Activated CD4-positive, alpha-beta T cell treated with anti-CD3 and anti-CD28 coated beads for 36 hours (primary cell): ENCODE measurements around the gene KRT20. TPM values are rescaled to one million over a fixed set of nuclear protein-coding genes. Genes with fewer than 3 reads are reported as not detected.
"Not testable (repeated sequence)": the region's sequence is repeated elsewhere in the genome, so short reads cannot be mapped to it uniquely, and the experiment has no call there.

ENCODE experiments used
- ATAC-seq: fragments of 200-7000 bp; cut with Tn5 transposase; one replicate; pipeline ENCODE4 v1.10.0; 2021; ENCODE audit warnings: mild to moderate bottlenecking, moderate library complexity
- CTCF ChIA-PET: fragments of 350-600 bp; sonication (Branson Sonifier 250); formaldehyde crosslinking; loops from one replicate; lab custom pipeline; 2021; ENCODE audit warnings: antibody characterized with exemption; lab: Charles Lee
- POLR2A ChIA-PET: fragments of 350-600 bp; sonication (Branson Sonifier 250); formaldehyde crosslinking; loops from one replicate; lab custom pipeline; 2021; ENCODE audit warnings: antibody characterized with exemption, inconsistent platforms; lab: Charles Lee
- DNase-seq: peaks from one replicate; pipeline ENCODE4 v3.0.0-alpha.2; 2020
- H3K27ac Mint-ChIP-seq: one replicate; pipeline ENCODE4 v1.8.0; 2021; ENCODE audit warnings: mixed read lengths
- H3K27me3 Mint-ChIP-seq: one replicate; pipeline ENCODE4 v1.8.0; 2021; ENCODE audit warnings: mixed read lengths
- H3K36me3 Mint-ChIP-seq: one replicate; pipeline ENCODE4 v1.8.0; 2021; ENCODE audit warnings: low read depth, mixed read lengths
- H3K4me1 Mint-ChIP-seq: one replicate; pipeline ENCODE4 v1.8.0; 2021; ENCODE audit warnings: mixed read lengths
- H3K4me3 Mint-ChIP-seq: one replicate; pipeline ENCODE4 v1.8.0; 2021; ENCODE audit warnings: mild to moderate bottlenecking, moderate library complexity, mixed read lengths
- H3K9me3 Mint-ChIP-seq: one replicate; pipeline ENCODE4 v1.8.0; 2021; ENCODE audit warnings: low read depth, mixed read lengths
- intact Hi-C, 2 experiments: fragments of 100-400 bp; cut with DNase I in 1 of 2; cut with micrococcal nuclease in 1 of 2; formaldehyde crosslinking; loops; one replicate each; pipeline versions ENCODE4 v1.14.2 to v1.15.1; 2022 to 2024; cut with DNase I, micrococcal nuclease
- total RNA-seq, 2 experiments: library from RNA; stranded (reverse); gene quantifications; one replicate each; pipeline ENCODE4 v1.2.3, GENCODE V29; 2021

The KRT20 gene, protein sequence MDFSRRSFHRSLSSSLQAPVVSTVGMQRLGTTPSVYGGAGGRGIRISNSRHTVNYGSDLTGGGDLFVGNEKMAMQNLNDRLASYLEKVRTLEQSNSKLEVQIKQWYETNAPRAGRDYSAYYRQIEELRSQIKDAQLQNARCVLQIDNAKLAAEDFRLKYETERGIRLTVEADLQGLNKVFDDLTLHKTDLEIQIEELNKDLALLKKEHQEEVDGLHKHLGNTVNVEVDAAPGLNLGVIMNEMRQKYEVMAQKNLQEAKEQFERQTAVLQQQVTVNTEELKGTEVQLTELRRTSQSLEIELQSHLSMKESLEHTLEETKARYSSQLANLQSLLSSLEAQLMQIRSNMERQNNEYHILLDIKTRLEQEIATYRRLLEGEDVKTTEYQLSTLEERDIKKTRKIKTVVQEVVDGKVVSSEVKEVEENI
- not detected for total RNA-seq

DNA sequence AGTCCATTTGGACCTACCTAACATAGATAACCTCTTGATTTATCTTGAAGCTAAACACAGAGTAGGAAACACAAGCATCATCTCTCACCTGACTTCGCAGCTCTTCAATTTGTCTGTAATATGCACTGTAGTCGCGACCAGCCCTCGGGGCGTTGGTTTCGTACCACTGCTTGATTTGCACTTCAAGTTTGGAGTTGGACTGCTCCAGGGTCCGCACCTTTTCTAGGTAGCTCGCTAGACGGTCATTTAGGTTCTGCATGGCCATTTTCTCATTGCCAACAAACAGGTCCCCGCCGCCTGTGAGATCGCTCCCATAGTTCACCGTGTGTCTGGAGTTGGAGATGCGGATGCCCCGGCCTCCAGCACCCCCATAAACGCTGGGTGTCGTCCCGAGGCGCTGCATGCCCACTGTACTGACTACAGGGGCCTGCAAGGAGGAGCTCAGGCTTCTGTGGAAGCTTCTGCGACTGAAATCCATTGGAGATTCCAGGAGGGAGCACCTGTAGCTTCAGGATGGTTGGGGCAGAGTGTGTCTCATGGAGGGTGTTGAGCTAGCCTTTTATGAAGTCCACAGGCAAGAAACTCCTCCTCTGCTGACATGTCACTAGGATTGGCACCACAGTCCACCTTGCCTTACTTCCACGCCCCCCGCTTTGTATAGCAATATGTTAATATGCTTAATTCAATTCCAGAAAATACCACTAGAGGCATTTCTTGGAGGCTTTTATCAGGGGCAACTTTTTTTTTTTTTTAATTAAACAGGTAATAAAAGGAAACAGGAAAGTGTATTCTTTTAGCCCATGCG is at the start of gene KRT20:
TSS of gene KRT20 (minus strand) at position 535 of the 805 bp plus-strand sequence. CDS start at position 478, 57 bp downstream.
- CTCF ChIA-PET = interaction anchor here (0.6 to 1.2 kb wide), 6 partner anchors 9 to 665 kb away, joined by 3 to 4 read pairs (median 3); partner anchors contain the start of gene KRTAP1-4
- Mint-ChIP-seq H3K9me3 (no peaks in the 10 kb centered on the region), H3K27me3 (peaks cover 19% of the 10 kb centered on the region), H3K4me3 (no peak within 1 kb of the TSS), H3K27ac (no peak within 1 kb of the TSS), H3K36me3 (no peaks in the 10 kb centered on the region), H3K4me1 (no peaks in the 10 kb centered on the region)
- ATAC-seq (no peak), DNase-seq (no peak)
- intact Hi-C loops = no loop called here
- POLR2A ChIA-PET = no interaction called here

DNA sequence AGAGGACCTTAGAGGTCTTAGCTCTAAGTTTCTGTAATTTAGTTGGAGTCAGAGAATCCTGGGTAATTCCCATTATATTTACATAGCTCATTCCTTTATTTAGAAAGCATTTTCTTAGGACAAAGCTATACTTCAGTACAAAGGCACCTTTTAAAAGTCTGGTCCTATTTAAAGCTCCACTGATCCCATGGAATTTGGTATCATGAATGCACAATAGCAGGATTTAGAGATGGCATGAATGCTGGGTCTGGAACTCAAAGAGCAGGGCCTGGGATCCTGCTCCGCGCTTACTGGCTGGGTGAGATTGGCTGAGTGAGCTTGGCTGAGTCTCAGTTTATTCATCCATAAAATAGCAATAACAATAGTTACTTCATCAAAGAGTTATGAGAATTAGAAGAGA is 47.6 kb upstream of the KRT20 start:
- no peaks in the 10 kb centered on the region for H3K36me3 Mint-ChIP-seq
- no peak overlapping the region for H3K4me3 Mint-ChIP-seq
- POLR2A ChIA-PET = no interaction called here
- no peaks in the 10 kb centered on the region for H3K9me3 Mint-ChIP-seq
- peaks cover 15% of the 10 kb centered on the region for H3K27me3 Mint-ChIP-seq
- DNase-seq (no peak), ATAC-seq (no peak)
- intact Hi-C loops = no loop called here
- no peak overlapping the region for H3K27ac Mint-ChIP-seq
- peaks cover 3% of the 10 kb centered on the region for H3K4me1 Mint-ChIP-seq
- CTCF ChIA-PET = no interaction called here

DNA sequence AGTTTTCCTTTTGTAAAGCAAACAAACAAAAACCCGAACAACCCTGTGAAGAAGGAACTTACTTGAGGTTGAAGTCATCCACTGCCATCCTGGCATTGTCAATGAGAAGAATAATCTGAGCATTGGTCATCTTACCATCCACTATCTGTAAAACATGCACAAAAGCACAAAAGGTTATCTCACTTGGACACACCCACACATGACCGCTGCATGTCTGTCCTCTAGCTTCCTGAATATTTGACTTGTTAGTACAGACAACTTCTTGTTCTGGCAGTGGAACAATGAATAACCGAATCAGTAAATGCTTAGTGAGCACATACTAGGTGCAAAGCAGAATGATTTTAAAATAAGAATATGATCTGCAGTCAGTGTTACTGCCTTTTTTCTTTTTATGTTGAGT is 46.3 kb upstream of the KRT20 start:
- CTCF ChIA-PET = no interaction called here
- DNase-seq (no peak), ATAC-seq (no peak)
- H3K4me1 Mint-ChIP-seq = no peaks in the 10 kb centered on the region
- no peak overlapping the region for H3K27ac Mint-ChIP-seq
- H3K36me3 Mint-ChIP-seq = no peaks in the 10 kb centered on the region
- H3K27me3 Mint-ChIP-seq = peaks cover 22% of the 10 kb centered on the region
- H3K4me3 Mint-ChIP-seq = no peak overlapping the region
- POLR2A ChIA-PET = no interaction called here
- H3K9me3 Mint-ChIP-seq = no peaks in the 10 kb centered on the region
- intact Hi-C loops = no loop called here

DNA sequence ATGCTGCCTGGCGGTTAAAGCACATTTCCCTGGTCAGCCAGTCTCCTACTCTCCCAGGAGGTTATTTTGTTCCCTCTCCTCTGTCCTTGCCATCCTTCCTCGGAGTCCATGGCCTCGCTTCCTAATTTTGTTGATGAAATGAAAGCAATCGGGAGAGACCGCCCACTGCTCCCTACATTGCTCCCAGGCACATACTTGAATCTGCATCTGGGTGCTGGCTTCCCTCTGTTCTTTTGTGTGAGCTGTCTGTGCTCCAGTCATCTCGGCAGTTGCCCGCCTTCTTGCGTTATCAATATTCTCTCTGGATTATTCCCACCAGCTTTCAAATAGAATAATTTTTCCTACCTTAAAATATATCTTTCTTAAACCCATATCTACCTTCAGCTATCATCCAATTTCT is 41.3 kb upstream of the KRT20 start:
- H3K36me3 Mint-ChIP-seq = no peaks in the 10 kb centered on the region
- intact Hi-C loops = no loop called here
- POLR2A ChIA-PET = interaction anchor here (0.6 kb wide), 1 partner anchor 542 kb away, joined by 7 read pairs; no protein-coding TSS in a partner anchor
- peaks cover 17% of the 10 kb centered on the region for H3K27me3 Mint-ChIP-seq
- H3K9me3 Mint-ChIP-seq = no peaks in the 10 kb centered on the region
- CTCF ChIA-PET = interaction anchor here (0.6 kb wide), 1 partner anchor 31 kb away, joined by 3 read pairs; no protein-coding TSS in a partner anchor
- H3K27ac Mint-ChIP-seq = no peak overlapping the region
- no peak overlapping the region for H3K4me3 Mint-ChIP-seq
- no peak for DNase-seq
- peaks cover 3% of the 10 kb centered on the region for H3K4me1 Mint-ChIP-seq
- ATAC-seq = no peak

DNA sequence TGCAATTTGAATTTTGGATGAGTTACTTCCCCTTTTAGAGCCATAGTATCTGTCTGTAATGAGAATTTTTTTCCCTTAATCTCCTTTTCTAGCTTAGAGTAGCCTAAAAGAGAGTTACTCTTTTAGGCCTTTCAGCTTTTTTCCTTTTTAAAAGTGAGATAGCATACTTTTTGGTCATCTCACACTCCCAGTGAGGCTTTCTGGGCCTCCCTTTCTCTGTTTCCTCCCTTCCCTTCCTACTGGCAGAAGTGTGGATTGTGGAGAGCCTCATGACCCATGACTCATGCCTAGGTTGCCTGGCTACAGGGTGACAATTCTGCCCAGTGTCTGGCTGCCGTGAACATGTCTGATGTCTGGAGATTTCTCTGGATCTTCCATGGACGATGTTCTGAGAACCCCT is 37.2 kb upstream of the KRT20 start:
- intact Hi-C loops = no loop called here
- ATAC-seq = no peak
- Mint-ChIP-seq H3K9me3 (no peaks in the 10 kb centered on the region), H3K36me3 (no peaks in the 10 kb centered on the region), H3K4me3 (no peak overlapping the region), H3K27me3 (peaks cover 20% of the 10 kb centered on the region), H3K27ac (no peak overlapping the region), H3K4me1 (peaks cover 9% of the 10 kb centered on the region)
- ChIA-PET CTCF (interaction anchor here (0.6 kb wide), 1 partner anchor 213 kb away, joined by 3 read pairs; no protein-coding TSS in a partner anchor), POLR2A (no interaction called here)
- no peak for DNase-seq

DNA sequence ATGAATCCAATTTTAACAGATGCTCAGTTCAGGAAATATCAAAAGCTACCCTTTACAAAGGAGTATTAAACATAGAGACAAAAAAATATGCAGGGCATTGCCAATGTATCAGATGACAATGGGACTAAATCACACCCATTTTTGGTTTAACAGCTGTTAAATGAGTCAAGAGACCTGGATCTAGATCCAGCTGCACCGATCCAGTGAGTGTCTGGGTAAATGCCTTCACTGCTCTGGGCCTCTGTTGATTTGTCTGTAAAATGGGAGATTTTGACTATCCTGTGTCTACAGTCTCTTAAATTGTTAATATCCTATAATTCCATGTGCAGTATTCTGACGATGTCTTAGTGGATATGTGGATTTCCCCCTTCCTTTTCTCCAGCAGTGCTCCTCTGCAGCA is 36.0 kb upstream of the KRT20 start:
- H3K27ac Mint-ChIP-seq = no peak overlapping the region
- H3K9me3 Mint-ChIP-seq = no peaks in the 10 kb centered on the region
- ATAC-seq = no peak
- ChIA-PET POLR2A (no interaction called here), CTCF (no interaction called here)
- H3K36me3 Mint-ChIP-seq = no peaks in the 10 kb centered on the region
- peaks cover 11% of the 10 kb centered on the region for H3K27me3 Mint-ChIP-seq
- no peak for DNase-seq
- no peak overlapping the region for H3K4me3 Mint-ChIP-seq
- intact Hi-C loops = no loop called here
- peaks cover 9% of the 10 kb centered on the region for H3K4me1 Mint-ChIP-seq

DNA sequence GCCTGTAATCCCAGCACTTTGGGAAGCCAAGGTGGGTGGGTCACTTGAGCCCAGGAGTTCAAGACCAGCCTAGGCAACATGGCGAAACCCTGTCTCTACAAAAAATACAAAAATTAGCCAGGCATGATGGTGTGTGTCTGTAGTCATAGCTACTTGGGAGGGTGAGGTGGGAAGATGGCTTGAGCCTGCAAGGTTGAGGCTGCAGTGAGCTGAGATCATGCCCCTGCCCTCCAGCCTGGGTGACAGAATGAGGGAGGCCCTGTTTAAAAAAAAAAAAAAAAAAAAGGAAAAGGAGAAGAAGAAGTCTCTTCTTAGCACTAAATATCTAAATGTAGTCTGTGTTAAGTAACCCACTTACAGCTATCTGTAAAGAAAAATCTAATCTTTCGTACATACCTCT is 32.1 kb upstream of the KRT20 start:
- POLR2A ChIA-PET, DNase-seq, H3K9me3 Mint-ChIP-seq, H3K27ac Mint-ChIP-seq, intact Hi-C loops, H3K4me3 Mint-ChIP-seq, H3K36me3 Mint-ChIP-seq, ATAC-seq: not testable (repeated sequence)
- Mint-ChIP-seq H3K27me3 (peaks cover 16% of the 10 kb centered on the region), H3K4me1 (peaks cover 16% of the 10 kb centered on the region)
- CTCF ChIA-PET = interaction anchor here (0.7 to 1.5 kb wide), 2 partner anchors 7 to 415 kb away, joined by 4 read pairs; no protein-coding TSS in a partner anchor

DNA sequence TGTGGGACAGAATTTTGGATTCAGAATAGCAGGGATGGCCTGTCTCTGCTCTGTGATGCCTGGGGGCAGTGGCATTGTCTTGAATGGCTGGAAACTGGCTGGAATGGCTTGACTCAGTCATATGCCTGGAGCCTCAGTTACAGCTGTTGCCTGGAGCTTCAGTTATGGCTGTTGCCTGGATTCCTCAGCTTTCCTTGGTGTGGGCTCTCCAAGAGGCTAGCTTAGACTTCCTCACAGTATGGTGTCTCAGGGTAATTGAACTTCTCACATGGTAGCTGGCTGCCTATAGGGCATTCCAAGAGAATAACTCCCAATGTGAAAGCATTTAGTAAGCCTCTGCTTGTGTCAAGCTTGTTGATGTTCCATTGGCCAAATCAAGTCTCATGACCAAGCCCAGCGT is 31.3 kb upstream of the KRT20 start:
- CTCF ChIA-PET = interaction anchor here (0.6 to 1.5 kb wide), 5 partner anchors 8 to 1282 kb away, joined by 3 to 5 read pairs (median 4); no protein-coding TSS in a partner anchor
- no peaks in the 10 kb centered on the region for H3K9me3 Mint-ChIP-seq
- H3K4me3 Mint-ChIP-seq = no peak overlapping the region
- POLR2A ChIA-PET = no interaction called here
- DNase-seq (no peak), ATAC-seq (no peak)
- H3K36me3 Mint-ChIP-seq = no peaks in the 10 kb centered on the region
- H3K27ac Mint-ChIP-seq = no peak overlapping the region
- intact Hi-C loops = no loop called here
- H3K27me3 Mint-ChIP-seq = peaks cover 16% of the 10 kb centered on the region
- H3K4me1 Mint-ChIP-seq = peaks cover 12% of the 10 kb centered on the region

DNA sequence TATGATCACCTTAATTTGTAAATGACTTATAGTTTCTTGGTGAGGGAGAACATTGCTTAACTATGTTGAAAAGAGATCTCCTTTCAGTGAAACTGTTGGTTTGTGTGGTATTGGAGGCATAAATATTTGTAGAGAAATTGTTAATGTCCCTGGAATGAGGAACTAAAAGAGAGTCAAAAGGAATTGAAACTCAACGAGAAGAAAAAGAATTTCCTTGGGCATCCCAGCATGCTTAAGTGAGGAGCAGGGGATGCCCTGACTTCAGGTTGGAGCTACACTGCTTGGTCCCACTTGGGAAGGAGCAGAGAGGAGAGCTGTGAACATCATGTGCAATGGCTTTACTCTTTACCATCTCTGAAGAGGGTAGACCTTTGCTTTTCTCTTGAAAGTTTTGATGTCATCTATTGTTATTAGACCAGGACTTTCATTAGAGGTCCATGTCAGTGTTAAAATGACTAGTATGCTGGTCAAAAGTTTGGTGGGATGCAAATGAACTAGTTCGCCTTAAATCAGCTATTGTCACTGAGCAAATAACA is 30.7 kb upstream of the KRT20 start:
- H3K27me3 Mint-ChIP-seq = peaks cover 18% of the 10 kb centered on the region
- no peak overlapping the region for H3K4me3 Mint-ChIP-seq
- POLR2A ChIA-PET = no interaction called here
- H3K9me3 Mint-ChIP-seq = no peaks in the 10 kb centered on the region
- peaks cover 7% of the 10 kb centered on the region for H3K4me1 Mint-ChIP-seq
- DNase-seq = no peak
- no peaks in the 10 kb centered on the region for H3K36me3 Mint-ChIP-seq
- H3K27ac Mint-ChIP-seq = peak overlapping the region; percentile 9
- intact Hi-C loops = loop anchor here in 1 of 2 experiments (1.0 kb wide), 1 partner anchor 354 kb away; no protein-coding TSS in a partner anchor
- no peak for ATAC-seq
- CTCF ChIA-PET = interaction anchor here (0.6 to 2.0 kb wide), 7 partner anchors 9 to 1281 kb away, joined by 3 to 8 read pairs (median 4); no protein-coding TSS in a partner anchor

DNA sequence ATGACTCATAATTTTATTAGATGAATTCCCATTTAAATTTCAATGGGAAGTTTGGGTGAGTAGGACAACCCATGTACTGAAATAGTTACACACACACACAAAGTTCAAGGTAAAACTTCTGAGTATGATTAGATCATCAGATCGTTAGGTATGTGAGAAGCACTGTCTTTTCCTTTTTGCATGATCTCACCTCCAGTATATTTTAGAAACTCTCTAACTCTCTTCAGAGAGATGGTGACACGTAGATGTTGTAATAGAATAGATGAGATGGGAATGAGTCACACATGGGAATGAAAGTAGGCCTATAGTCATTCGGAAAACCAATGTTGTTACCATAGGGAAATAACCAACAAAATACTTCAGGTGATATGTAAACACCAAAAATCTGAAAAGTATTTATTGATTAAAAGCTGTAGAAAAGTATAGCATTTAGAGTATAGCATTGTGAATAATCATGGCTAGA is 30.2 kb upstream of the KRT20 start:
- H3K4me1 Mint-ChIP-seq = peaks cover 7% of the 10 kb centered on the region
- H3K36me3 Mint-ChIP-seq = no peaks in the 10 kb centered on the region
- ATAC-seq (peak; percentile 96), DNase-seq (no peak)
- no peak overlapping the region for H3K4me3 Mint-ChIP-seq
- ChIA-PET POLR2A (no interaction called here), CTCF (interaction anchor here (1.3 to 2.0 kb wide), 5 partner anchors 9 to 748 kb away, joined by 3 to 8 read pairs (median 5); no protein-coding TSS in a partner anchor)
- no peaks in the 10 kb centered on the region for H3K9me3 Mint-ChIP-seq
- H3K27me3 Mint-ChIP-seq = peaks cover 18% of the 10 kb centered on the region
- intact Hi-C loops = loop anchor here in 1 of 2 experiments (1.0 kb wide), 1 partner anchor 354 kb away; no protein-coding TSS in a partner anchor
- no peak overlapping the region for H3K27ac Mint-ChIP-seq
